SK-N-SH treated with all-trans-retinoic acid at 6 μM for 48 hours (cell line): ENCODE data around the gene MKS1.

Source experiments
- CREB5 ChIP-seq: fragments of 250-450 bp; sonication (Bioruptor Pico); IDR thresholded peaks from 2 replicates; pipeline ENCODE4 v1.5.1; 2020; ENCODE audit warnings: low read depth, mild to moderate bottlenecking, moderate library complexity
- GLIS3 ChIP-seq: fragments of 250-450 bp; sonication (Bioruptor Pico); IDR thresholded peaks from 2 replicates; pipeline ENCODE4 v1.5.0; 2020; ENCODE audit warnings: mild to moderate bottlenecking, moderate library complexity
- ISL1 ChIP-seq: fragments of 250-450 bp; sonication (Bioruptor Pico); IDR thresholded peaks from 2 replicates; pipeline ENCODE4 v2.1.2; 2022; ENCODE audit warnings: mild to moderate bottlenecking, moderate library complexity
- POU6F1 ChIP-seq: fragments of 250-450 bp; sonication (Bioruptor Pico); IDR thresholded peaks from 2 replicates; pipeline ENCODE4 v1.8.0; 2021; ENCODE audit warnings: low read depth, mild to moderate bottlenecking, moderate library complexity, borderline replicate concordance
- RARB ChIP-seq: fragments of 250-450 bp; sonication (Bioruptor Pico); IDR thresholded peaks from 2 replicates; pipeline ENCODE4 v1.8.0; 2021; ENCODE audit warnings: mild to moderate bottlenecking, moderate library complexity
- ZFP3 ChIP-seq: fragments of 250-450 bp; sonication (Bioruptor Pico); IDR thresholded peaks from 2 replicates; pipeline ENCODE4 v1.5.0; 2020; ENCODE audit warnings: mild to moderate bottlenecking, moderate library complexity
- ZNF70 ChIP-seq: fragments of 450-650 bp; formaldehyde crosslinking; IDR thresholded peaks from 2 replicates; pipeline ENCODE4 v1.5.0; 2020; ENCODE audit warnings: mild to moderate bottlenecking, moderate library complexity

GRCh38 chr17:58264407-58265103 lies 45.5 kb upstream of the MKS1 start:
- no peak for TF ChIP-seq ZFP3 (CRISPR knock-in tag)
- no peak for TF ChIP-seq CREB5 (CRISPR knock-in tag)
- TF ChIP-seq RARB: no peak
- TF ChIP-seq ISL1 (CRISPR knock-in tag): no peak
- no peak for TF ChIP-seq POU6F1 (CRISPR knock-in tag)
- TF ChIP-seq ZNF70 (CRISPR knock-in tag): no peak
- no peak for TF ChIP-seq GLIS3 (CRISPR knock-in tag)
